HepG2 (cell line): ENCODE data around the gene MTCL1.

ENCODE experiments used
- MEIS2 ChIP-seq: sonication (generic); formaldehyde crosslinking; IDR thresholded peaks from 2 replicates; pipeline ENCODE4 v1.9.0; 2021; ENCODE audit warnings: mild to moderate bottlenecking, missing genetic modification reagents
- NFE2L2 ChIP-seq: fragments of 150-350 bp; IDR thresholded peaks from 2 replicates; pipeline ENCODE4 v1.6.1; 2014; ENCODE audit warnings: low read length
- UBTF ChIP-seq: sonication (generic); formaldehyde crosslinking; IDR thresholded peaks from 2 replicates; pipeline ENCODE4 v1.4.0; 2020; ENCODE audit warnings: mild to moderate bottlenecking, missing genetic modification reagents
- ZBTB33 ChIP-seq: sonication (generic); formaldehyde crosslinking; IDR thresholded peaks from 2 replicates; pipeline ENCODE4 v1.4.0; 2020; ENCODE audit warnings: missing genetic modification reagents

GRCh38 chr18:8794934-8795280 lies 89.6 kb downstream of the MTCL1 start:
- TF ChIP-seq ZBTB33 (CRISPR knock-in tag) (no peak), UBTF (CRISPR knock-in tag) (no peak), MEIS2 (CRISPR knock-in tag) (no peak), NFE2L2 (no peak)
